Activated CD8-positive, alpha-beta memory T cell treated with anti-CD3 and anti-CD28 coated beads, Interleukin-2, amount 10 ng/mL, durations not matched to agents 7 days and 5 days (primary cell): ENCODE measurements around the gene TAS2R8. TPM values are rescaled to one million over a fixed set of nuclear protein-coding genes. Genes with fewer than 3 reads are reported as not detected.
"Not testable (repeated sequence)": the region's sequence is repeated elsewhere in the genome, so short reads cannot be mapped to it uniquely, and the experiment has no call there.

ENCODE experiments used
- ATAC-seq: fragments of 150-1000 bp; cut with Tn5 transposase; one replicate; pipeline ENCODE4 v1.10.0; 2021; ENCODE audit warnings: moderate library complexity
- CTCF ChIA-PET: fragments of 350-600 bp; sonication (Branson Sonifier 250); formaldehyde crosslinking; loops from one replicate; lab custom pipeline; 2021; ENCODE audit warnings: antibody characterized with exemption; lab: Charles Lee
- DNase-seq: peaks from one replicate; pipeline ENCODE4 v3.0.0-alpha.2; 2020
- H3K27ac Mint-ChIP-seq: one replicate; pipeline ENCODE4 v1.8.0; 2021; ENCODE audit warnings: mild to moderate bottlenecking, mixed read lengths
- H3K27me3 Mint-ChIP-seq: one replicate; pipeline ENCODE4 v1.8.0; 2021; ENCODE audit warnings: mixed read lengths
- H3K36me3 Mint-ChIP-seq: one replicate; pipeline ENCODE4 v1.8.0; 2021; ENCODE audit warnings: mild to moderate bottlenecking, mixed read lengths
- H3K4me1 Mint-ChIP-seq: one replicate; pipeline ENCODE4 v1.8.0; 2021; ENCODE audit warnings: mixed read lengths
- H3K4me3 Mint-ChIP-seq: one replicate; pipeline ENCODE4 v1.8.0; 2021; ENCODE audit warnings: mild to moderate bottlenecking, moderate library complexity, mixed read lengths
- H3K9me3 Mint-ChIP-seq: one replicate; pipeline ENCODE4 v1.8.0; 2022; ENCODE audit warnings: low read depth, mixed read lengths
- total RNA-seq, 2 experiments: library from RNA; stranded (reverse); gene quantifications; one replicate each; pipeline ENCODE4 v1.2.3, GENCODE V29; 2021

Gene TAS2R8
- total RNA-seq, 2 experiments from 2014 or later = not detected

DNA sequence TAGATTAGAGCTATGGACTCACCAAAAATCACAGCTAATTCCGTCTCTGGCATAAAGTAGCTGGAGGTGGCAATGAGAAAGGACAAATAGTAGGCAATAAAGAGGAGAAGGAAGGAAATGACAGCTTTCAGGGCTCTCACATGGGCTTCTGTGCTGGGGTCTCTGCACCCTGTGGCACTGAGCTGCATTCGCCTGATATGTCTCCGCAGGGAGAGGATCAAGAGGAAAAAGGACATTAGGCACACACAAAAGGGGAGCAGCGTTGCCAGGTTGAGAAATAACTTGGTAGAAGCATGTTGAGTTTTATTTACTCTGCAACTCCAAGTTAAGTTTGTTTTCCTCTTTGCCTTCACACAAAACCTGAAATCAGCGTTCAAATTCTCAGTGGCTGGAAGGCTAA is 5.3 kb downstream of the TAS2R8 start:
- ATAC-seq = no peak
- Mint-ChIP-seq H3K4me1 (no peaks in the 10 kb centered on the region), H3K9me3 (no peaks in the 10 kb centered on the region), H3K27me3 (peaks cover 59% of the 10 kb centered on the region), H3K27ac (no peak overlapping the region), H3K36me3 (no peaks in the 10 kb centered on the region), H3K4me3 (no peak overlapping the region)
- CTCF ChIA-PET = no interaction called here
- DNase-seq = no peak

DNA sequence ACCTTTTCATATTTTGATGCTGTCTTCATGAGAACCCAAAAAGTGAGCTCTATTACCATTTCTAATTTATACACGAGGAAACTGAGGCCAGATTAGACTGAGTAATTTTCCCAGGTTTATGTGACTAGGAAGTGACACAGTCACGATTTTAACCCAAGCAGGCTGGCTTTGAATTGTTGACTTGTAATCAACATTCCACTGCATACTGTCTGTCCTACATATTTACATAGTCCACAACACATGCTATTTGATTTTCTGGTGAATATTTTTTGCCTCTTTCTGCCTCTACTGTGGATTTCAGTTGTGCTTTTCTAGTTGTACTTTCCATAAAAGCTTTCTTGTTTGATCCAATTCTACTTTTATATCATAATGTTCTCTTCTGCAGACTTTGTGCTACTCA is 12.9 kb downstream of the TAS2R8 start:
- Mint-ChIP-seq H3K36me3 (no peaks in the 10 kb centered on the region), H3K9me3 (no peaks in the 10 kb centered on the region), H3K27ac (no peak overlapping the region), H3K4me3 (no peak overlapping the region), H3K27me3 (peaks cover 33% of the 10 kb centered on the region), H3K4me1 (no peaks in the 10 kb centered on the region)
- ATAC-seq = no peak
- CTCF ChIA-PET = no interaction called here
- no peak for DNase-seq

GRCh38 chr12:10791769-10792168 is 15.3 kb downstream of the TAS2R8 start:
- H3K27ac Mint-ChIP-seq, DNase-seq, ATAC-seq, H3K4me1 Mint-ChIP-seq, H3K36me3 Mint-ChIP-seq, CTCF ChIA-PET, H3K9me3 Mint-ChIP-seq, H3K4me3 Mint-ChIP-seq: not testable (repeated sequence)
- H3K27me3 Mint-ChIP-seq = peaks cover 27% of the 10 kb centered on the region

- no peaks in the 10 kb centered on the region for H3K36me3 Mint-ChIP-seq
- H3K27me3 Mint-ChIP-seq = peaks cover 21% of the 10 kb centered on the region
- H3K9me3 Mint-ChIP-seq = peaks cover 2% of the 10 kb centered on the region
- H3K4me1 Mint-ChIP-seq = no peaks in the 10 kb centered on the region
- no peak for ATAC-seq
- DNase-seq = no peak
- H3K4me3 Mint-ChIP-seq = no peak overlapping the region
- CTCF ChIA-PET = no interaction called here
- H3K27ac Mint-ChIP-seq = no peak overlapping the region
These were observed 23.8 kb downstream of the TAS2R8 start for GRCh38 chr12:10783252-10783651.

- DNase-seq (no peak), ATAC-seq (no peak)
- H3K9me3 Mint-ChIP-seq = peaks cover 2% of the 10 kb centered on the region
- H3K4me3 Mint-ChIP-seq = no peak overlapping the region
- H3K4me1 Mint-ChIP-seq = no peaks in the 10 kb centered on the region
- H3K27ac Mint-ChIP-seq = no peak overlapping the region
- CTCF ChIA-PET = interaction anchor here (0.6 kb wide), 1 partner anchor 141 kb away, joined by 3 read pairs; no protein-coding TSS in a partner anchor
- no peaks in the 10 kb centered on the region for H3K36me3 Mint-ChIP-seq
- peaks cover 34% of the 10 kb centered on the region for H3K27me3 Mint-ChIP-seq
These were observed 28.0 kb downstream of the TAS2R8 start for GRCh38 chr12:10779103-10779502.

DNA sequence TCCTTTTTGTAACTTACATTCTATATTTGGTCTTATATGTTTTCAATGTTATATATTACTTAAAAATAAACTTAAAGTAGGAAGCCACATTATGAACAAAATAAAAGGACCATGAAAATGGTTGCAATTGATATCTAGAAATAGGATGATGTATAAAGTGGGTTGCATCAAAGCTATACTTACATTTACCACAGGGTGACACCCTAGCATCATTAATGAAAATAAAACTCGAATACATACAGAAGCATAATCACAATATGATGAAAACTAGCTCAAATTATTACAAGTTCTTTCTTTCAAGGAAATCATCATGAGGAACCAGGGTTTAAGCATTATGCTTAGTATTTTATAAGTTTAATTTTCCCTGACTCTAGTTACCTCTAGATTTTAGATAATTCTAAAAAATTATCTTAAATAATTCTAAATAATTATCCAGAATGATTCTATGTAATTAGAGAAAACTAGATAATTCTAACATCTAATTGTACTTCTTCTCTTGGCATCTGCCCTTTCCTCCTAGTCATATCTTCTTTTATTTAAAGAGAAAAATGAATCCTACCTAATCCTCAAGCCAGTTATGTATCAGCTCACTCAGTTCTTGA is 35.9 kb downstream of the TAS2R8 start:
- Mint-ChIP-seq H3K9me3 (no peaks in the 10 kb centered on the region), H3K27ac (no peak overlapping the region), H3K4me1 (no peaks in the 10 kb centered on the region), H3K36me3 (no peaks in the 10 kb centered on the region), H3K27me3 (peaks cover 71% of the 10 kb centered on the region), H3K4me3 (no peak overlapping the region)
- no peak for DNase-seq
- CTCF ChIA-PET = interaction anchor here (0.6 to 2.5 kb wide), 8 partner anchors 9 to 718 kb away, joined by 3 to 20 read pairs (median 6); partner anchors contain the start of gene SMIM10L1
- ATAC-seq = no peak

GRCh38 chr12:10759657-10760056 is 47.4 kb downstream of the TAS2R8 start:
- ATAC-seq (no peak), DNase-seq (no peak)
- CTCF ChIA-PET = interaction anchor here (2.1 kb wide), 1 partner anchor 10 kb away, joined by 12 read pairs; no protein-coding TSS in a partner anchor
- Mint-ChIP-seq H3K9me3 (peaks cover 12% of the 10 kb centered on the region), H3K36me3 (peaks cover 10% of the 10 kb centered on the region), H3K4me3 (no peak overlapping the region), H3K27ac (no peak overlapping the region), H3K4me1 (no peaks in the 10 kb centered on the region), H3K27me3 (peaks cover 71% of the 10 kb centered on the region)

GRCh38 chr12:10756194-10756593 is 50.9 kb downstream of the TAS2R8 start:
- H3K27ac Mint-ChIP-seq = no peak overlapping the region
- DNase-seq (no peak), ATAC-seq (no peak)
- H3K27me3 Mint-ChIP-seq = peaks cover 66% of the 10 kb centered on the region
- no peaks in the 10 kb centered on the region for H3K4me1 Mint-ChIP-seq
- peaks cover 10% of the 10 kb centered on the region for H3K36me3 Mint-ChIP-seq
- H3K9me3 Mint-ChIP-seq = peaks cover 12% of the 10 kb centered on the region
- CTCF ChIA-PET = interaction anchor here (1.2 kb wide), 1 partner anchor 677 kb away, joined by 4 read pairs; no protein-coding TSS in a partner anchor
- no peak overlapping the region for H3K4me3 Mint-ChIP-seq

Other genes with a start within 250 kb of the TAS2R8 start
- gene MAGOHB, start 193.7 kb downstream of the TAS2R8 start, total RNA-seq = 10 to 100 TPM; 53.3 to 77.2 TPM
- 10 to 100 TPM in 1 of 2 experiments, 1 to 10 TPM in 1; 8.4 to 16.1 TPM for gene STYK1, start 133.2 kb downstream of the TAS2R8 start, total RNA-seq
- 100 to 1,000 TPM; 122 to 139 TPM for gene YBX3, start 84.0 kb downstream of the TAS2R8 start, total RNA-seq
- not detected for gene TAS2R7, start 4.7 kb downstream of the TAS2R8 start, total RNA-seq
- not detected for gene TAS2R9, start 2.9 kb upstream of the TAS2R8 start, total RNA-seq
- under 1 TPM in 1 of 2 experiments, not detected in 1; 0.29 TPM for gene TAS2R10, start 19.1 kb upstream of the TAS2R8 start, total RNA-seq
- 1 to 10 TPM; 1.3 to 2.2 TPM for gene PRR4, start 42.2 kb upstream of the TAS2R8 start, total RNA-seq
- 10 to 100 TPM; 13.5 to 23.0 TPM for gene PRH1, start 77.0 kb upstream of the TAS2R8 start, total RNA-seq
- 1 to 10 TPM in 1 of 2 experiments, under 1 TPM in 1; 0.45 to 1.3 TPM for gene TAS2R13, start 102.3 kb upstream of the TAS2R8 start, total RNA-seq
- under 1 TPM in 1 of 2 experiments, not detected in 1; 0.76 TPM for gene PRH2, start 122.0 kb upstream of the TAS2R8 start, total RNA-seq
- gene TAS2R14, start 132.0 kb upstream of the TAS2R8 start, total RNA-seq = 1 to 10 TPM; 1.5 to 1.8 TPM
- gene TAS2R50, start 179.6 kb upstream of the TAS2R8 start, total RNA-seq = 1 to 10 TPM in 1 of 2 experiments, under 1 TPM in 1; 0.89 to 1.1 TPM
- 1 to 10 TPM; 1.5 to 2.0 TPM for gene TAS2R20, start 191.0 kb upstream of the TAS2R8 start, total RNA-seq
- gene TAS2R19, start 215.3 kb upstream of the TAS2R8 start, total RNA-seq = 1 to 10 TPM; 1.8 to 2.0 TPM
- 1 to 10 TPM; 2.0 to 5.2 TPM for gene TAS2R31, start 224.1 kb upstream of the TAS2R8 start, total RNA-seq